HEK293T (cell line): Measurements from ENCODE around the gene SBNO1.
"Not testable (repeated sequence)": the region's sequence is repeated elsewhere in the genome, so short reads cannot be mapped to it uniquely, and the experiment has no call there.

Experiments
- CTCF ChIA-PET: fragments of 350-600 bp; formaldehyde crosslinking; extraction: SDS; loops from one replicate; lab custom pipeline; 2021; ENCODE audit warnings: antibody characterized with exemption, inconsistent platforms; lab: Yijun Ruan, JAX
- POLR2A ChIA-PET: fragments of 350-600 bp; formaldehyde crosslinking; extraction: SDS; loops from one replicate; lab custom pipeline; 2020; ENCODE audit warnings: antibody characterized with exemption, inconsistent platforms; lab: Yijun Ruan, JAX
- DNase-seq: peaks from one replicate; pipeline ENCODE4 v3.0.0; 2012; ENCODE audit warnings: mixed read lengths; ENCODE audit errors: extremely low spot score
- ARNT ChIP-seq: fragments of 450-650 bp; IDR thresholded peaks from 2 replicates; pipeline ENCODE4 v1.6.1; 2017; ENCODE audit warnings: mild to moderate bottlenecking
- BHLHE40 ChIP-seq: fragments of 450-650 bp; IDR thresholded peaks from 2 replicates; pipeline ENCODE4 v1.6.1; 2016; ENCODE audit warnings: mild to moderate bottlenecking, moderate library complexity, borderline replicate concordance
- CTBP1 ChIP-seq: fragments of 450-650 bp; IDR thresholded peaks from 2 replicates; pipeline ENCODE4 v1.6.1; 2016; ENCODE audit warnings: borderline replicate concordance
- ELF4 ChIP-seq: fragments of 450-650 bp; IDR thresholded peaks from 2 replicates; pipeline ENCODE4 v1.6.1; 2017; ENCODE audit warnings: antibody characterized with exemption
- FOXA1 ChIP-seq: fragments of 450-650 bp; IDR thresholded peaks from 2 replicates; pipeline ENCODE4 v1.6.1; 2016; ENCODE audit warnings: mild to moderate bottlenecking
- FOXK2 ChIP-seq: fragments of 450-650 bp; IDR thresholded peaks from 2 replicates; pipeline ENCODE4 v1.6.1; 2016; ENCODE audit warnings: mild to moderate bottlenecking
- FOXM1 ChIP-seq: fragments of 450-650 bp; IDR thresholded peaks from 2 replicates; pipeline ENCODE4 v1.6.1; 2017; ENCODE audit warnings: mild to moderate bottlenecking, borderline replicate concordance
- HDGF ChIP-seq: fragments of 450-650 bp; IDR thresholded peaks from 2 replicates; pipeline ENCODE4 v1.6.1; 2017; ENCODE audit warnings: antibody characterized with exemption, borderline replicate concordance
- L3MBTL2 ChIP-seq: fragments of 450-650 bp; conservative IDR thresholded peaks from 2 replicates; pipeline ENCODE4 v1.6.1; 2016; ENCODE audit warnings: mild to moderate bottlenecking
- LEF1 ChIP-seq: fragments of 450-650 bp; IDR thresholded peaks from 2 replicates; pipeline ENCODE4 v1.6.1; 2017; ENCODE audit warnings: mild to moderate bottlenecking, borderline replicate concordance
- NFRKB ChIP-seq: fragments of 450-650 bp; IDR thresholded peaks from 2 replicates; pipeline ENCODE4 v1.6.1; 2016; ENCODE audit warnings: mild to moderate bottlenecking, moderate library complexity
- SP1 ChIP-seq: fragments of 450-650 bp; IDR thresholded peaks from 2 replicates; pipeline ENCODE4 v1.6.1; 2017
- SUZ12 ChIP-seq: fragments of 450-650 bp; IDR thresholded peaks from 2 replicates; pipeline ENCODE4 v1.6.1; 2016; ENCODE audit warnings: mild to moderate bottlenecking
- TARDBP ChIP-seq: fragments of 450-650 bp; IDR thresholded peaks from 2 replicates; pipeline ENCODE4 v1.6.1; 2016
- ZNF384 ChIP-seq: fragments of 450-650 bp; IDR thresholded peaks from 2 replicates; pipeline ENCODE4 v1.6.1; 2016
- TF ChIP-seq, protein P1 (sequence below): fragments of 450-650 bp; IDR thresholded peaks from 2 replicates; pipeline ENCODE4 v1.6.1; 2016

The SBNO1 gene

GRCh38 chr12:123389560-123390351 is 25.1 kb upstream of the SBNO1 start:
- TF ChIP-seq CTBP1 (no peak), ARNT (no peak), BHLHE40 (no peak), LEF1 (no peak), FOXA1 (no peak), ZNF384 (no peak), TARDBP (no peak), FOXM1 (no peak), SP1 (no peak), HDGF (no peak), L3MBTL2 (no peak)
- TF ChIP-seq, protein P1, sequence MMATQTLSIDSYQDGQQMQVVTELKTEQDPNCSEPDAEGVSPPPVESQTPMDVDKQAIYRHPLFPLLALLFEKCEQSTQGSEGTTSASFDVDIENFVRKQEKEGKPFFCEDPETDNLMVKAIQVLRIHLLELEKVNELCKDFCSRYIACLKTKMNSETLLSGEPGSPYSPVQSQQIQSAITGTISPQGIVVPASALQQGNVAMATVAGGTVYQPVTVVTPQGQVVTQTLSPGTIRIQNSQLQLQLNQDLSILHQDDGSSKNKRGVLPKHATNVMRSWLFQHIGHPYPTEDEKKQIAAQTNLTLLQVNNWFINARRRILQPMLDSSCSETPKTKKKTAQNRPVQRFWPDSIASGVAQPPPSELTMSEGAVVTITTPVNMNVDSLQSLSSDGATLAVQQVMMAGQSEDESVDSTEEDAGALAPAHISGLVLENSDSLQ: no peak
- peak; percentile 37 for DNase-seq
- ChIA-PET CTCF (no interaction called here), POLR2A (no interaction called here)

GRCh38 chr12:123388951-123389559 is 24.4 kb upstream of the SBNO1 start:
- POLR2A ChIA-PET: interaction anchor here (1.5 to 1.8 kb wide), 3 partner anchors 13 to 156 kb away, joined by 3 to 6 read pairs (median 6); partner anchors contain the start of genes MPHOSPH9, MTRFR and SNRNP35
- no peak for TF ChIP-seq HDGF
- TF ChIP-seq L3MBTL2: no peak
- no peak for TF ChIP-seq ELF4
- no peak for TF ChIP-seq SUZ12
- no peak for TF ChIP-seq FOXK2
- no peak for TF ChIP-seq NFRKB
- TF ChIP-seq FOXA1: no peak
- TF ChIP-seq, protein P1: no peak
- TF ChIP-seq LEF1: no peak
- no peak for TF ChIP-seq TARDBP
- TF ChIP-seq CTBP1: no peak
- TF ChIP-seq BHLHE40: no peak
- no peak for TF ChIP-seq ARNT
- no peak for TF ChIP-seq FOXM1
- TF ChIP-seq ZNF384: no peak
- TF ChIP-seq SP1: no peak
- DNase-seq: peak; percentile 30
- CTCF ChIA-PET: interaction anchor here (0.5 kb wide), 1 partner anchor 49 kb away, joined by 3 read pairs; no protein-coding TSS in a partner anchor

DNA sequence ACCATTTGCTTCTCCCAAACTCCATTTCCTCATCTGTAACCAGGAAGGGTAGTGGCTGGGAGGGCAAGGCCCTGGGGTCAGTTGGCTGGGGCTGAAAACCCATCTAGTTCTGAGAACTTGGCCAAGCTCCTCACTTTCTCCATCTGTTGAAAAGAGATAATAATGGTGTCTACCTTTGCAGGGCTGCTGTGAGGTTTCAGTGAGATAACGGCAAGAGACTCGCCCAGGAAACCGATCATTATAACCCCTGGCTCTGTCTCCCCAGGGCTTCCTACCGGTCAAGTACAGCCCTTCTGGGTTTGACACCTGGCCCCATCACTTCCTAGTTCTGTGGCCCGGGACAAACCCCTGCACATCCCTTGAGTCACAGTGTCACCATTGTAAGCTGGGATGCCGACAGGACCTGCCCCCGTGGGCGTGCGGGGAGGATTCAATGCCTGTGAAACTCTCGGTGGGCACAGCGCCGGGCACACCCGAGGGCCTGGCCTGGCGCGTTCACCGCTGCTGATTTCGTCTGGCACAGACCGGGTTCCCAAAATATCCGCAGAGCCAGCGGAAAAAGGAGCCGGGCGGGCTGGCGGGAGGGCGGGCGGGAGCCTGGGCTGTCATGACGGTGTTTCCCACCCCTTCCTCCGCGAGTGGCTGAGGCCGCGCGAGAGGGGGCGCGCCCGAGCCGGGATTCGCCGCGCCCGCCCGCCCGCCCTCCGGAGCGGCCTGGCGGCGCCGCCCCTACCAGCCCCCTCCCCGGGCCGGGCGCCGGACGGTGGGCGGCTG is 23.7 kb upstream of the SBNO1 start:
- no peak for TF ChIP-seq ZNF384
- ChIA-PET CTCF (interaction anchor here (0.5 kb wide), 1 partner anchor 50 kb away, joined by 3 read pairs; no protein-coding TSS in a partner anchor), POLR2A (interaction anchor here (0.8 to 1.8 kb wide), 4 partner anchors 12 to 155 kb away, joined by 3 to 6 read pairs (median 4); partner anchors contain the start of genes MPHOSPH9, MTRFR, SBNO1 and SNRNP35)
- peak; percentile 82 for DNase-seq

- ChIA-PET CTCF (interaction anchor here (0.9 kb wide), 1 partner anchor 34 kb away, joined by 3 read pairs; no protein-coding TSS in a partner anchor), POLR2A (interaction anchor here (0.8 to 1.8 kb wide), 4 partner anchors 11 to 155 kb away, joined by 3 to 6 read pairs (median 4); partner anchors contain the start of genes MPHOSPH9, MTRFR, SBNO1 and SNRNP35)
- TF ChIP-seq FOXK2: no peak
- TF ChIP-seq SP1: no peak
- TF ChIP-seq NFRKB: no peak
- no peak for TF ChIP-seq FOXA1
- TF ChIP-seq CTBP1: no peak
- no peak for TF ChIP-seq TARDBP
- no peak for TF ChIP-seq L3MBTL2
- no peak for TF ChIP-seq LEF1
- TF ChIP-seq ZNF384: no peak
- TF ChIP-seq, protein P1: no peak
- TF ChIP-seq SUZ12: no peak
- no peak for TF ChIP-seq BHLHE40
- DNase-seq: no peak
Measured at GRCh38 chr12:123387508-123388176, 23.0 kb upstream of the SBNO1 start.

DNA sequence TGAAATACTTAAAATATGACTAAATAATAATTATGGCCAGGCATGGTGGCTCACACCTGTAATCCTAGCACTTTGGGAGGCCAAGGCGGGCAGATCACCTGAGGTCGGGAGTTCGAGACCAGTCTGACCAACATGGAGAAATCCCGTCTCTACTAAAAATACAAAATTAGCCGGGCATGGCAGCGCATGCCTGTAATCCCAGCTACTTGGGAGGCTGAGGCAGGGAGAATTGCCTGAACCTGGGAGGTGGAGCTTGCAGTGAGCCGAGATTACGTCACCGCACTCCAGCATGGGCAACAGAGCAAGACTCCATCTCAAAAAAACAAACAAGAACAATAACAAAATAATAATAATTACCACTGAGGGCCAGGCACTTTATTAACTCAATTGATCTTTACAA is 20.9 kb upstream of the SBNO1 start:
- not testable (repeated sequence) for DNase-seq
- ChIA-PET POLR2A (interaction anchor here (2.5 kb wide), 1 partner anchor 20 kb away, joined by 8 read pairs; no protein-coding TSS in a partner anchor), CTCF (interaction anchor here (0.7 kb wide), 1 partner anchor 148 kb away, joined by 3 read pairs; no protein-coding TSS in a partner anchor)
